HG03460 (cell line): Measurements from ENCODE around the gene FOXK1.
"Not testable (repeated sequence)": the region's sequence is repeated elsewhere in the genome, so short reads cannot be mapped to it uniquely, and the experiment has no call there.

ENCODE experiments used
- ATAC-seq: cut with Tn5 transposase; IDR thresholded peaks from one replicate; pipeline ENCODE4 v1.9.1; 2021; ENCODE audit not compliant: unreplicated experiment

The FOXK1 gene

DNA sequence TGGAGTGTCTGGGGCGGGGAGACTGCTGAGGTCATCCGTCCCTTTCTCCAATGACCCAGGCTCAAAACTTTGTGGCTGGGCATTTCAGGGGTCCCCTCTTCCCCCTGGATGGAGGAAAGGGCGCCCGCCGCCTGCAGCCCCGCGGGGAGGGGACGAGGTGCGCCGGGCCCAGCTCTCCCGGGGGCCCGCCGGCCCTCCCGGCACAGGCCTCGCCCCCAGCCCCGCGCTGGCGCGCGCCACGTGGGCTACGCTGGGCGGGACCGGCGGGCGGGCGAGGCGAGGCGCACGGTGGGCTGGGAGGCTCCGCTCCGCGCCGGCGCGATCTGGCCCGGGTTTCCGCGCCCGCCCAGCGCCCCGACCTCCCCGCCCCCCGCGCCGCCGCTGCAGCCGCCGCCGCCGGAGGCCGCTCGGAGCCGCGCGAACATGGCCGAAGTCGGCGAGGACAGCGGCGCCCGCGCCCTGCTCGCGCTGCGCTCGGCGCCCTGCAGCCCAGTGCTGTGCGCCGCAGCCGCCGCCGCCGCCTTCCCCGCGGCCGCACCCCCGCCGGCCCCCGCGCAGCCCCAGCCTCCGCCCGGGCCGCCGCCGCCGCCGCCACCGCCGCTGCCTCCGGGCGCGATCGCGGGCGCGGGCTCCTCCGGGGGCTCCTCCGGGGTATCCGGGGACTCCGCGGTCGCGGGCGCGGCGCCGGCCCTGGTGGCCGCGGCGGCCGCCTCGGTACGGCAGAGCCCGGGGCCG is at the start of gene FOXK1:
FOXK1 (plus strand) TSS at position 410 of the 735 bp plus-strand sequence; CDS start at position 424, 14 bp downstream.
- peak; percentile 50 for ATAC-seq

DNA sequence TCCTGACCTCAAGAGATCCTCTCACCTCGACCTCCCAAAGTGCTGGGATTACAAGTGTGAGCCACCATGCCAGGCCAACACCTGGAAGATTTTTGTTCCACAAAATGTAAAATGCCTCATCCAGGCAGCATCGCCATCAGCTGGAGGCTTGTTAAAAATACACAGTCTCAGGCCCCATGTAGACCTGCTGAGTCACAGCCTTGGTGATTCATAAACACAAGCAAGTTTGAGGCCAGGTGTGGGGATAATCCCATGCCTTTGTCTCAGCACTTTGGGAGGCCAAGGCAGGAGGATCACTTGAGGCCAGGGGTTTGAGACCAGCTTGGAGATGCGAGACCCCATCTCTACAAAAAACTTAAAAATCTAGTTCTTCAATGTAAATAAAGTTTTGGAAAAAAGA is 49.1 kb upstream of the FOXK1 start:
- no peak for ATAC-seq

DNA sequence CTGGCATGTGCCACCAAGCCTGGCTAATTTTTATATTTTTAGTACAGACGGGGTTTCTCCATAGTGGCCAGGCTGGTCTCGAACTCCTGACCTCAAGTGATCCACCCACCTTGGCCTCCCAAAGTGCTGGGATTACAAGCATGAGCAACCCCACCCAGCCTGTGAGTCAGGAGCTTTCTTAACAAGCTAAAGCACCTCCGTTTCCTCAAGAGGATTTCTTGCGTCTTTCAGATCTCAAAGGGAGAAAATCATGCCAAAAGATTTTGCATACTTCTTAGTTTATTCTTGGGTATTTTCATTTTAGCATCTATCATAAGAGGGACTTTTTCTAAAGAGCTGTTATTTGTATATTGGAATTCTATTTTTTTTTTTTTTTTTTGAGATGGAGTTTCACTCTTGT is 47.9 kb upstream of the FOXK1 start:
- ATAC-seq = no peak

DNA sequence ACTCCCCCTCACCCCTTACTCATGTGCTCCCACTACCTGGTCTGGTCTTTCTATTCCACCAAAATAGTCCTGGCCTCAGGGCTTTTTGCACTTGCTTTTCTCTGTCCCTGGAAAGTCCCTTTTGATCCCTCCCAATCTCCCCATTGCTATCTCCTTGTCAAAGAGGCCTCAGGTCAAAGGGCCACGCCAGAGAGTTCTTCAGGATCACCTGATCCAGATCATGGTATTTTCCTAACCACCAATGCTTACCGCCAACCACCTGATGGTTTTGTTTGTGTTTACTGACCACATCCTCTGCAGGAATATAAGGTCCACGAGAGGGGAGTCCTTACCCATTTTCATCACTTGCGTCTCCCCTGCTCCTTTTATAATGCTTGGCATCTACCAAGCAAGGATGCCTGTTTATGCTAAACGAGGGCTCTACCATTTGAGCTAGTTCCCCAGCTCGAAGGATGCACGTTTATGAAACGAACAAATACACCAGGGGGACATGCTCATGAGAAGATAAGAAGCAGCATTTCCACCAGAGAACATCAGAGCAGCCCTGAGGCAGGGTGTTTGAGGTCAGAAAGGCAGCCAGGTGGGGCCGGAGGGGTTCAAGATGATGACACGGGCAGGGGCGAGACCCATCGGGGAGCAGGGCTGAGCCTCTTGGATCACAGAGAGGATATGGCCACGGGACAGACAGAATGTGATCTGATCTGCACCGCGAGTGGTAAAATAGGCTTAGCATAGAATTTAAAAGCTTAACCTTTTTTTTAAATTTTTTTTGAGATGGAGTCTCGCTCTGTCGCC is 43.1 kb upstream of the FOXK1 start:
- no peak for ATAC-seq

DNA sequence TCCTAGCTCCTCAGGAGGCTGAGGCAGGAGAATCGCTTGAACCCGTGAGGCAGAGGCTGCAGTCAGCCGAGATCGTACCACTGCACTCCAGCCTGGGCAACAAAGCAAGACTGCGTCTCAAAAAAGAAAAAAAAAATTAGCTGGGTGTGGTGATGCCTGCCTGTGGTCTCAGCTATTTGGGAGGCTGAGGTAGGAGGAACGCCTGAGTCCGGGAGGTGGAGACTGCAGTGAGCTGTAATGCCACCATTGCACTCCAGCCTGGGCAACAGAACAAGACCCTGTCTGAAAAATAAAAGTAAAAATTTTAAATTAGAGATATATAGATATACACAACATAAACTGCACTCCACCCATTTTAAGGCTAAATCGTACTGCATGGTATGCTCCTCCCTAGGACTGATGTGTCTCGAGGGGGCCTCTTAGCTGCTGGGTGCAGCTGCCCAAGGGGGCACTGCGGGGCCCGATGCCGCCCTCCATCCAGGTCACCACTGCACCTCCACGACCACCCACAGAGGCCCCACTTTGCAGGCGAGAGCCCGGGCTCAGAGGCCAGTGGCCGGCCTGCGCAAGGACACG is 40.9 kb upstream of the FOXK1 start:
- ATAC-seq = peak; percentile 41

DNA sequence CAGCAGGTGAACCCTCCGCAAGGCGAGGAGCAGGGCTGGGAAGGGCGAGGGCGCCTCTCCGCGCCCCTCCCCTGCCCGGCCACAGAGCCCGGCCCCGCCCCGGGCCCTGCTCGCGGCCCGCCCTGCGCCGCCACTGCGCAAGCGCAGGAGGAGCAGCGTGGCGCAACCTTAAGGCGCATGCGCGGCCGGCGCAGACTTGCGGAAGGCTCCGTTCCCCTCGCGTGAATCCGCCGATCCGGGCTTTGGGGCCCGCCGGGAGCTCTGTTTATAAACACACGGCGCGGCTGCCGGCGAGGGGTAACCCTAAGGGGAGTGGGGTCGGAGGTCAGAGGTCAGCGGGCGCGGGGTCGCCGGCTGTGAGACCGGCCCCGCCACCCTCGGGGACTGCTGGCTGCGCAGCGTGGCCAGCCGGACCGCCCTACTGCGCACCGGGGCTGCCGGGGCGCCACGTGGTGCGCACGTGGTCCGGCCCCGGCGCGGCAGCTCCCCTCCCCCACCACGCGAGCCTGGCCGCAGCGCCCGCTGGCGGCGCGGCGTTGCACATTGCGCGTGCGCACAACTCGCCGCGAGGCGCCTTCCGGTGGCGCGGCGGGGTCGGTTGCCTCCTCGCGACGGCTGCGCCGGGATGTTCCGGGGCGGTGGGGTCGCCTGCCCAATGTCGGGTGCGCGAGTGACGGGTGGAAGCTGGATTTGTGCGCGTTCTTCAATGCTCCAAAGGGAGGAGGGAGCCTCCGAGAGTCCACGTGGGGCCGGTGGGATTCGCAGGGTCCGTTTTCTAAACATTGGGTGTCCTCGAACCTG is 40.2 kb upstream of the FOXK1 start:
- peak; percentile 74 for ATAC-seq

DNA sequence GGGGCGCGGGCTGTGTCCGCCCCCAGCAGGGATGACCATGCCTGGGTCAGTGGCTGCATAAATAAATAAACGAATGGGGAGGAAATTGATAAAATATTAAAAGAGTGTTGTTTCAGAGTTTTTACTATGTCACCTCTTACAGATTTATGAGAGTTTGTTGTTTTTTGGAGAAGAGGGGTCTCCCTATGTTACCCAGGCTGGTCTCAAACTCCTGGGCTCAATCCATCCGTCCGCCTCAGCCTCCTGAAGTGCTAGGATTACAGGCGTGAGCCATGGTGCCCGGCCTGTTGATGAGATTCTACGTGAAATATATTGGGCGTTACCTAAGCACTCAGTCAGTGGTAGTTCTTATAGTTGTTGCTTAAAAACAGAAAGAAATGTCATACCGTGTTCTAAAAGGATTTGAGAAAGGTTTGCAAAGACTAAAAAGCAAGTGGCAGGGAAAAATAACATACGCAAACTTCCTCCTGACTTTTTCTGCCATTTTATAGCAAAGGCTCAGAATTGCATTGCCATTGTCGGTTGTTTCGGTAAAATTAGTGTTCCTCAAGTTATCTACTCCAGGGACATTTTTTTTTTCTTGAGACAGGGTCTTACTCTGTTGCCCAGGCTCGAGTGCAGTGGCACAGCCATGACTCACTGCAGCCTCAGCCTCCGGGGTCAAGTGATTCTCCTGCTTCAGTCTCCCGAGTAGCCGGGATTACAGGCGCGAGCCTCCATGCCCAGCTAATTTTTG is 39.5 kb upstream of the FOXK1 start:
- no peak for ATAC-seq

DNA sequence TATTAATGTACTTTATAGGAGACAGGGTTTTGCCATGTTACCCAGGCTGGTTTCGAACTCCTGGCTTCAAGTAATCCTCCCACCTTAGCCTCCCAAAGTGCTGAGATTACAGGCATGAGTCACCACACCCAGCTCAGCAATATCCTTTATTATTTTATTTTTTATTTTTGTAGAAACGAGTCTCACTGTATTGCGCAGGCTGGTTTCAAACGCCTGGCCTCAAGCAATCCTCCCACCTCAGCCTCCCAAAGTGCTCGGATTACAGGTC is 39.0 kb upstream of the FOXK1 start:
- not testable (repeated sequence) for ATAC-seq

DNA sequence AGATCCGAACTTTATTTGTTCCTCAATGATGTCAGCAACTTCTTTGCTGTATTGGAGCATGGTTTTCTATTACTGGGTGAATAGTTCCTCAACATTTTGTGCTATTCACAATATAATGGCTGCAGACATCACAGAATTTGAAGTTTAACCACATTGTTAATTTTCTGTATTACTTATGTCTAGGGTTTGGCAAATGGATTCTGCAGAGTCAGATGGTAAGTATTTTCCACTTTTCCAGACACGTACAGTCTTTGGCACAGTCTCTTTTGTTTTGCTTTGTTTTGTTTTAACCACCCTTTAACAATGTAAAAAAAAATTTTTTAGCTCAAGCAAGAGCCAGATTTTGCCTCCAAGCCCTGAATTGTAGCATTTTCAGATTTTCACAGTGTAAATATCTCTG is 36.8 kb upstream of the FOXK1 start:
- no peak for ATAC-seq

DNA sequence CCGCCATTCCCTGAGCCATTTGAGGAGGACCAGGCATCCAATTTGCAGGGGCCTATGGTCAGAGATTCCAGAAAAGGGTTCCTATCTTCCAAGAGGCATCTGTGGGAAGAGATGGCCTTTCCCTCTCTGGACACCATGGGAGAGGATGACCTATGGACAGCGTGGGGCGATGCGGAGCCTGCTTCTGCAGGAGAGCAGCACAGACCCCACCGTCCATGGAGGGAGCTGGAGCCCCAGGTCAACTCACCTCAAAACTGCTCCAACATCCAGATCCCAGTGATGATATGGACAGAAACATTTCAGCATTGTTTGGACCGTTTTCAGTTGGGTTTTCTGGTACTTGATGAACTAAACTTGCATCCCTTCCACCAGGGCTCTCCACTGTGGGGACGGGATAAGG is 34.0 kb upstream of the FOXK1 start:
- no peak for ATAC-seq

DNA sequence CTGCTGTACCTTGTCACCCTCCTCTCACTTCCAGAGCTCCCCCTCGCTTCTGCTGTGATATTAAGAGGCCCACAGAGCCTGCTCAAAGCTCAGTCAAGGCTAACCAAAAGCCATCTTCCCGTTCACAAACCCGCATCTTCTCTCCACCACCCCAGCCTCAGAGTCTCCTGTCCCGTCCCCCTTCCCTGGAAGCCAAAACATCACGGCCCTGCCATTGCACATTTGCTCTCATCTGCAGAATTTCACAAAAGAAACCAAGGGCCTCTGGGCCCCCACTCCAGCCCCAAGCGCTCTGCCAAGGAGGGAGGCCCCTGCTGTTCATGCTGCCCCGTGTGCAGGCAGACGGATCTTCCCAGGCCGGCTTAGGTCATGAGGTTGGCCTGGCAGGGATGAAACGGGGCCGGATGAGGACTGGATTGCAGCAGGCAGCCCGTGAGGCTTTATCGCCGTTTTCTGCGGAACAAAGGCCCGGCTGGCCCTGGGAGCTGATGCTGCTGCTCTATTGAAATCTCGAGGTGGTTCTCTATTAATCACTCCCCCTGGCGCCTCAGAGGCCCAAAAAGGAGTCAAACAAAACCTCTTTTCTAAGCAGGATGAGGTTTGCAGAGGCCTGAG is 31.6 kb upstream of the FOXK1 start:
- ATAC-seq = no peak

DNA sequence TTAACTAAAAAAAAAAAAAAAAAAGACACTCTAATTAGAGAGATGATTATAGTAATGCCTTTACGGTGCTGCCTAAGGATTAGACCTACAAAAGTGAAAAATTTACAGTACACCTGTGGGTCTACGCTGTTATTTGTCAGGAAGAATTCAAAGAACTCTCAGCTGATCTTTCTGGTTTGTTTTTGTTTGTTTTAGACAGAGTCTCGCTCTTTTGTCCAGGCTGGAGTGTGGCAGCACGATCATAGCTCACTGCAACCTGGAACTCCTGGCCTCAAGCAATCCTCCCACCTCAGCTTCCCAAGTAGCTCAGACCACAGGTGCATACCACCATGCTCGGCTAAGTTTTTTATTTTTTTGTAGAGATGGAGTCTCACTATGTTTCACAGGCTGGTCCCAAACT is 28.3 kb upstream of the FOXK1 start:
- no peak for ATAC-seq

DNA sequence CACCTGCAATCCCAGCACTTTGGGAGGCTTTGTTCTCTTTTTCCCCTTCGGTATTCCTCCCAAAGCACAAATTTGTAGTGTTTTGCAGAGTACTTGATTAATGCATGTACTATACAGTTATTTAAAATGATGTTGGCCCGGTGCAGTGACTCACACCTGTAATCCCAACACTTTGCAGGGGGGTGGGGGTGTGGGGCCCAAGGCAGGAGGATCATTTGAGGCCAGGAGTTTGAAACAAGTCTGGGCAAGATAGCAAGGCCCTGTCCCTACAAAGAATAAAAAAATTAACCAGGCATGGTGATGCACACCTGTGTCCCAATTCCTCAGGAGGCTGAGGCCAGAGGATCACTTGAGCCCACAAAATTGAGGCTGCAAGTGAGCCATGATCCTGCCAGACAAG is 26.8 kb upstream of the FOXK1 start:
- ATAC-seq = no peak

DNA sequence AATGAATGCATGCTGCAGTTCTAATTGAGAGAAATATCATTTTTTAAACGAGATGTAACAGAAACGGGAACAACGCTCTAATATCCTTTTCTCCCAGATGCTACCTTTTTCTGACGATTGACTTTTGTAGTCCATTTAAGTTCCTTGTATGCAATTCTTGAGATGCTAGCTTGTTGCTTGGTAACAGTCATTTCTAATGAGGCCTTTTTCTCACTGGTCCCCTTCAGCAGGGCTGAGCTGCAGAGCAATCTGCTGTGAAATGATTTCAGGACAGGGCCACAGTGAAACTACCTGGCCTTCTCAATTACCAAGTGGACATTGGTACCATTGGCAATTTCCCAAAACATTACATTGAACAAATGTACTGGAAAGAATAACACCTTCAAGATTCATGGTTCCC is 26.2 kb upstream of the FOXK1 start:
- ATAC-seq = no peak

DNA sequence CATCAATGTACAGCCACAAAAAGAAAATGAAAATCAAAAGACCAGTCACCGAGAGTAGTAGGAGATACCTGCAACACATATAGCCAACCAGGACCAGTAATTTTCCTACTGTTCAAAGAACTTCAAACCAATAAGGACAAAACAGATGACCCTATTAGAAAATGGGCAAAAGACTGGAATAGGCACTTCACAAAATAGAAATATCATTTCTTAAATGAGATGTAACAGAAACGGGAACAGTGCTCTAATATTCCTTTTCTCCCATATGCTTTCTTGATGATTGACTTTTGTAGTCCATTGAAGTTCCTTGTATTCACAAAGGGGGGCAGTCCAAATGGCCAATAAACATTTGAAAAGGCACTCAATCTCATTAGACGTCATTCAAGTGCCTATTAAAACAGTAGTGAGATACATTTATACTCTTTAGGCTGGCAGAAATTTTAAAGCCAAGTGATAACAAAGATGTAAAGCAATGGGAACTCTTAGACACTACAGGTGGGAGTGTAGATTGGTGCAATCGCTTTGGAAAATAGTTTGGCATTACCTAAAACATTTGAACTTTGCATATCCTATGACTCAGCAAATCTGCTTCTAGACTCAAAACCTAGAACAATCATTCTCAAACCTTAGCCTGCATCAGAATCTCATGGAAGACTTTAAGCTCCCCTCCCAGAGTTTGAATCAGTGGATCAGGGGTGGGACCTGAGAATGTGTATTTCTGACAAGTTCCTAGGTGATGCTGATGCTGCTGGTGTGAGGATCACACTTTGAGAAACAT is 24.3 kb upstream of the FOXK1 start:
- ATAC-seq = no peak

DNA sequence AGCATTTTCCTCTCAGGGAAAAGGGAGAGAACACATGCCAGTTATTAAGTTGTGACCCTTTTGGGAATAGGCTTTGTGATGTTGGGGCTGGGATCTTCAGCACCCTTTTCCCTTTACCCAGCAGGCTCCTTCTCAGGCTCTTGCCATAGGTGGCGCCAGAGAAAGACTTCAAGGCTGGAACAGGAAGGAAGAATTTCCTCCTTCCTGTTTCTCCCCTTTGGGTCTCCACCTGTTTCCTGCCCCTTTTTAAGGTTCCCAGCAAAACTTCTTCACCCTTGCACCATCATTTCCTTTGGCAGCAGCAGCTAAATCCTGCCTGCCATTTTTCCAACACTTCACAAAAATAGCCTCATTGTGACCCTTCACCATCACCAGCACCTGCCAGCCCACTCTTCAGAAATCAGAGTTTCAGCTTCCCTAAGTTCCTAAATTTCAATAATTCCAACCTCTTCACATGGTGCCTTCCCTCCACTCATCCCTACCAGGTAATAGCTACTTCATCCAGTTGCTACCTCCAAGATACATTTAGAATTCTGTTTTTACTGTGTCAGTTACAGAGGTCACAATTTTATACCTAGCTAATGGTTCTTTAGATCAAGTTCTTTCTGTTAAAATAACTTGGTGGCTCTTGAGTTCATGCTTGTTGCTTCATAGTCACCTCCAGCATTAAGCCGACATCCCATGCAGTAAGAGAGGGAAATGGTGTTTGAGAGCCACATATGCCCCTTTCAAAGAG is 22.4 kb upstream of the FOXK1 start:
- ATAC-seq = no peak

DNA sequence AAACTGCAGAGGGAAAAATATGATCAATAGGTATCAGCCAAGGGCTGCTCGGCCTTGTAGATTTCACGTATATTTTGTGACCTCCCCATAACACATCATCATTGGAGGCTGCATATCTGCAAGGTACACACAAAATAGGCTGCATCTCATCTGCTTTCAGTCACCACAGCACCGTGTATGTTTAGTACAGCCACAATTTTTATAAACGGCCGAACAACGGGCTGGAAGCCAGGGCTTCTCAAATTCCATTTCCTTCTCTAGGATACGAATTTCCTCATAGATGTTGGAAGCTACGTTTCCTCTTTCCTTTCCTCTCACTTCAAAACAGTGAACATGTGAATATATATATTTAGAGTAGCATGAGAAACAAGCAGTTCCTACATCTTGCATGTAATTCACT is 20.2 kb upstream of the FOXK1 start:
- no peak for ATAC-seq

DNA sequence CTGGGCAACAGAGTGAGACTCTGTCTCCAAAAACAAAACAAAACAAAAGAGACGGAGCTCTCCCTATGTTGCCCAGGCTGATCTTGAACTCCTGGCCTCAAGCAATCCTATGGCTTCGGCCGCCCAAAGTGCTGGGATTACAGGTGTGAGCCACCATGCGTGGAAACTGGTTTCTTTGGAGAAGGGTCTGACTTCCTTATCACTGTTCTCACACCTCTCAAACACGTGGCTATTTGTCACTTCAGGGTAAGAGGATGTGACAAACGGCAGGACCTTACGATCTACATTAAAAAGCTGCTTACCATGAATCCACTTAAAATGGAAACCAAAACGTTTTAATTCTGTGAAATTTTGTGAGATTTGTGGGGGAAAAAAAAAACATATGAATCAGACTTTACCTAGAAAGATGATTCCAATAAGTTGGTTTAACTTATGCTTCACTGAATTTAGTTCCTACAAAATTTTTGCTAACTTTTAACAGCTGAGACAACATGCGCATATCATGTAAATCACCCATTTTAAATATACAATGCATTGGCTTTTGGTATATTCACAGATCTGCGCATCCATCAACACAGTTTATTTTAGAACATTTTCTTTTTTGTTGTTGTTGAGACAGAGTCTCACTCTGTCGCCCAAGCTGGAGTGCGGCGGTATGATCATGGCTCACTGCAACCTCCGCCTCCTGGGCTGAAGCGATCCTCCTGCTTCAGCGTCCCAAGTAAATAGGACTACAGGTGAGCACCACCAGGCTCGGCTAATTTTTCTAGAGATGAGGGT is 18.7 kb upstream of the FOXK1 start:
- no peak for ATAC-seq
